ENCODE measurements around the gene TP53I11.

The TP53I11 gene

GRCh38 chr11:44883277-44883676, 67.4 kb downstream of the TP53I11 start:
- no peaks in the 10 kb centered on the region for H3K9me3 ChIP-seq (ENCODE audit: control insufficient read depth, insufficient read depth, low read depth, low read length)
- no peak overlapping the region for H3K27ac ChIP-seq (ENCODE audit: low read depth, low read length)
- H3K4me1 ChIP-seq (ENCODE audit: control insufficient read depth, insufficient read depth, low read length): peaks cover 50% of the 10 kb centered on the region
- no peaks in the 10 kb centered on the region for H3K36me3 ChIP-seq (ENCODE audit: control insufficient read depth, insufficient read depth, low read length)
- no peak overlapping the region for H3K4me3 ChIP-seq (ENCODE audit: low read depth, low read length)
- no peaks in the 10 kb centered on the region for H3K27me3 ChIP-seq (ENCODE audit: control insufficient read depth, insufficient read depth, low read length)
- no peak overlapping the region for H3K9ac ChIP-seq (ENCODE audit: low read length)

All from HUES6 (cell line).